H1 (cell line): ENCODE data around the gene PRRX2. TPM values are rescaled to one million over a fixed set of nuclear protein-coding genes. Genes with fewer than 3 reads are reported as not detected.

Source experiments
- RFX5 ChIP-seq: IDR thresholded peaks from 2 replicates; pipeline ENCODE4 v1.6.1; 2011; ENCODE audit warnings: low read depth, low read length, improper control_type of control experiment, borderline replicate concordance
- polyA plus RNA-seq, 7 experiments: library from polyadenylated mRNA; depleted of rRNA in 3 of 7; stranded (reverse) in 5 of 7; unstranded in 2 of 7; fragments of >200 nt in 5 of 7; fragments of 200-250 nt in 2 of 7; gene quantifications; 1 replicate in 5 of 7; 2 replicates in 1 of 7; 4 replicates in 1 of 7; pipeline versions ENCODE4 v1.2.1 to v1.2.3, GENCODE V29; 2011 to 2013; ENCODE audit warnings: missing spikeins in 2 of 7, mixed read lengths in 2 of 7
- total RNA-seq: library from RNA; stranded (reverse); fragmentation: NEBNext Ultra II Directional; extraction: Animal tissue kit (Norgen Biotek cat#: 25700); gene quantifications from 2 replicates; pipeline ENCODE4 v1.2.1, GENCODE V29; 2021
- TF ChIP-seq, protein P1 (sequence below): IDR thresholded peaks from 2 replicates; pipeline ENCODE4 v1.6.1; 2012; ENCODE audit warnings: low read length, inconsistent platforms

The PRRX2 gene
- total and polyA plus RNA-seq, 2 of the 8 experiments (the other 6 are each of a cell fraction or from before 2014, with no cell fraction given), result 5.8 to 9.2 TPM

DNA sequence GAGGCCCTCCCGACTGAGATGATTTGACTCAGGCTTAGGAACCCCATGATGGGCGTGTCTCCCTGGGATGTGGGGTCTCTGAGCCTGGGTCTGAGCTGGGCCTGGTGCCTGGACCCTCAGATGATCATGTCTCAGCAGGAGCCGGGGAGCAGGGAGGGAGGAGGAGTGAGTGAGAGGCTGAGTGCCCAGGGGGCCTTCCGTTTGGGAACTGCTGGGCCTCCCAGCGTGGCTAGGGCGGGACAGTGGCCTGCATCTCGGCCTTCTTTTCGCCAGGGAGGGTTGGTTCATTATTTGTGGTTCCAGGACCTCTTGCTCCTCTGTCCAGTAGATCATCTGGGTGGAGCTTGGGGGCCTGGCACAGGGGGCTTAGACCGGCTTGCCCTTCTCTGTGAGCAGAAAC is 5.6 kb downstream of the PRRX2 start (continued):
- TF ChIP-seq, protein P1, sequence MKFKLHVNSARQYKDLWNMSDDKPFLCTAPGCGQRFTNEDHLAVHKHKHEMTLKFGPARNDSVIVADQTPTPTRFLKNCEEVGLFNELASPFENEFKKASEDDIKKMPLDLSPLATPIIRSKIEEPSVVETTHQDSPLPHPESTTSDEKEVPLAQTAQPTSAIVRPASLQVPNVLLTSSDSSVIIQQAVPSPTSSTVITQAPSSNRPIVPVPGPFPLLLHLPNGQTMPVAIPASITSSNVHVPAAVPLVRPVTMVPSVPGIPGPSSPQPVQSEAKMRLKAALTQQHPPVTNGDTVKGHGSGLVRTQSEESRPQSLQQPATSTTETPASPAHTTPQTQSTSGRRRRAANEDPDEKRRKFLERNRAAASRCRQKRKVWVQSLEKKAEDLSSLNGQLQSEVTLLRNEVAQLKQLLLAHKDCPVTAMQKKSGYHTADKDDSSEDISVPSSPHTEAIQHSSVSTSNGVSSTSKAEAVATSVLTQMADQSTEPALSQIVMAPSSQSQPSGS, result no peak
- TF ChIP-seq RFX5, result no peak
